ENCODE results near the gene GPR25.
A peak's percentile ranks its signal among the peaks of the same experiment; 100 is the strongest.

- peak; percentile 43 for TF ChIP-seq CTCF (IDR thresholded peaks at IDR 0.05; ENCODE audit: low read depth, low read length, poor library complexity, severe bottlenecking)
- 0 out of 2 replicates have a peak, but pooled peaks have one; percentile 35 for TF ChIP-seq EZH2phosphoT487 (IDR thresholded peaks at IDR 0.05; ENCODE audit: borderline replicate concordance, low read length)
Observed at GRCh38 chr1:200890818-200891773, 18.3 kb downstream of the GPR25 start.

All from DOHH2 (cell line).